Endothelial cell of umbilical vein (primary cell): ENCODE measurements around the gene ABCA8. TPM values are rescaled to one million over a fixed set of nuclear protein-coding genes. Genes with fewer than 3 reads are reported as not detected.

ENCODE experiments used
- BruUV-seq: library from RNA; stranded (reverse); fragments of 400-500 nt; replicated peaks from 2 replicates; lab custom pipeline; 2021; lab: Mats Ljungman, UMichigan
- CTCF ChIA-PET: fragments of 300-600, 350-600 bp; sonication (Branson Sonifier 250); formaldehyde crosslinking; loops from one replicate; lab custom pipeline; 2021; ENCODE audit warnings: antibody characterized with exemption, inconsistent platforms; lab: Charles Lee
- POLR2A ChIA-PET: fragments of 300-600, 350-600 bp; sonication (Branson Sonifier 250); formaldehyde crosslinking; loops from one replicate; lab custom pipeline; 2021; ENCODE audit warnings: antibody characterized with exemption, inconsistent platforms; lab: Charles Lee
- DNase-seq: peaks from one replicate; pipeline ENCODE4 v3.0.0-alpha.2; 2011; ENCODE audit warnings: low read depth, low spot score
- FAIRE-seq: peaks from 2 replicates; lab custom pipeline; 2011; peaks lifted over from hg19 to GRCh38; lab: Jason Lieb, UNC
- H2AFZ ChIP-seq: 2 replicates; pipeline ENCODE4 v1.6.0; 2012; ENCODE audit warnings: low read depth, low read length, control low read depth, inconsistent platforms
- H3K27ac ChIP-seq: 2 replicates; pipeline ENCODE4 v1.5.1; 2011; ENCODE audit warnings: low read depth, mild to moderate bottlenecking, control low read depth, low read length, moderate library complexity; ENCODE audit not compliant: insufficient read depth
- H3K27me3 ChIP-seq, 2 experiments: 2 replicates each; pipeline versions ENCODE4 v1.6.0 to v1.6.1; 2011; ENCODE audit warnings: low read length in 2 of 2, mixed read lengths in 1 of 2; ENCODE audit not compliant: control insufficient read depth in 2 of 2, insufficient read depth in 2 of 2
- H3K36me3 ChIP-seq, 2 experiments: 2 replicates in 1 of 2; 3 replicates in 1 of 2; pipeline ENCODE4 v1.5.1; 2011; ENCODE audit warnings: low read length in 2 of 2, mild to moderate bottlenecking in 1 of 2, moderate library complexity in 1 of 2; ENCODE audit not compliant: control insufficient read depth in 2 of 2, insufficient read depth in 2 of 2; ENCODE audit errors: extremely low read depth in 1 of 2
- H3K4me1 ChIP-seq: 3 replicates; pipeline ENCODE4 v1.5.1; 2011; ENCODE audit warnings: mild to moderate bottlenecking, low read length; ENCODE audit not compliant: control insufficient read depth, insufficient read depth; ENCODE audit errors: extremely low read depth
- H3K4me2 ChIP-seq: 2 replicates; pipeline ENCODE4 v1.6.1; 2011; ENCODE audit warnings: low read length, control low read depth, mixed read lengths; ENCODE audit not compliant: insufficient read depth
- H3K4me3 ChIP-seq, 3 experiments: fragments of 200-600 bp in 1 of 3; sonication (generic), shearing (Covaris generic) in 1 of 3; replicated peaks in 1 of 3; 2 replicates each; pipeline ENCODE4 v1.5.1; 2011 to 2016; ENCODE audit warnings: control low read depth in 3 of 3, low read length in 3 of 3, mild to moderate bottlenecking in 2 of 3, inconsistent platforms in 1 of 3, low read depth in 1 of 3, moderate library complexity in 1 of 3; ENCODE audit not compliant: insufficient read depth in 1 of 3
- H3K79me2 ChIP-seq: 2 replicates; pipeline ENCODE4 v1.6.0; 2012; ENCODE audit warnings: low read length, inconsistent platforms; ENCODE audit not compliant: control insufficient read depth, insufficient read depth
- H3K9ac ChIP-seq: replicated peaks from 2 replicates; pipeline ENCODE3; 2011; ENCODE audit warnings: low read length, control low read depth; ENCODE audit not compliant: insufficient read depth; ENCODE audit errors: extremely low read depth
- H3K9me1 ChIP-seq: replicated peaks from 3 replicates; pipeline ENCODE4 v1.6.0; 2011; ENCODE audit warnings: mild to moderate bottlenecking, low read length; ENCODE audit not compliant: control insufficient read depth, insufficient read depth; ENCODE audit errors: extremely low read depth
- H3K9me3 ChIP-seq: replicated peaks from 2 replicates; pipeline ENCODE4 v1.5.1; 2012; ENCODE audit warnings: low read length, inconsistent platforms; ENCODE audit not compliant: control insufficient read depth, insufficient read depth
- H4K20me1 ChIP-seq: replicated peaks from 2 replicates; pipeline ENCODE3; 2011; ENCODE audit warnings: mild to moderate bottlenecking, low read length; ENCODE audit not compliant: control insufficient read depth, insufficient read depth; ENCODE audit errors: extremely low read depth
- CTCF ChIP-seq, 2 donors: IDR thresholded peaks; 1 replicate in 1 of 2; 2 replicates in 1 of 2; pipeline ENCODE4 v1.5.1; 2011; ENCODE audit warnings: low read length in 2 of 2, mild to moderate bottlenecking in 2 of 2, moderate library complexity in 2 of 2, control low read depth in 1 of 2, inconsistent platforms in 1 of 2, low read depth in 1 of 2; ENCODE audit not compliant: insufficient read depth in 1 of 2; ENCODE audit errors: extremely low read depth in 1 of 2
- EZH2 ChIP-seq: IDR thresholded peaks from 2 replicates; pipeline ENCODE4 v1.6.1; 2012; ENCODE audit warnings: borderline replicate concordance, low read depth, mild to moderate bottlenecking, moderate library complexity, low read length, inconsistent platforms; ENCODE audit not compliant: severe bottlenecking
- FOS ChIP-seq: IDR thresholded peaks from 2 replicates; pipeline ENCODE4 v1.6.1; 2011; ENCODE audit warnings: mild to moderate bottlenecking, low read length, moderate library complexity, borderline replicate concordance; ENCODE audit not compliant: insufficient read depth
- GATA2 ChIP-seq: IDR thresholded peaks from 2 replicates; pipeline ENCODE4 v1.7.0; 2011; ENCODE audit warnings: low read depth, mild to moderate bottlenecking, moderate library complexity, mixed read lengths, low read length; ENCODE audit not compliant: insufficient read length, insufficient read depth
- JUN ChIP-seq: IDR thresholded peaks from 2 replicates; pipeline ENCODE4 v1.6.1; 2011; ENCODE audit warnings: borderline replicate concordance, low read depth; ENCODE audit not compliant: insufficient read length, insufficient read depth
- MAX ChIP-seq: IDR thresholded peaks from 2 replicates; pipeline ENCODE4 v1.6.1; 2011; ENCODE audit not compliant: insufficient read depth, insufficient read length
- MYC ChIP-seq: IDR thresholded peaks from one replicate; pipeline ENCODE4 v1.6.1; 2011; ENCODE audit warnings: mild to moderate bottlenecking, low read depth, low read length
- POLR2A ChIP-seq: IDR thresholded peaks from 2 replicates; pipeline ENCODE4 v1.6.1; 2012; ENCODE audit warnings: low read depth, mild to moderate bottlenecking, control low read depth, low read length
- POLR2AphosphoS5 ChIP-seq: IDR thresholded peaks from 2 replicates; pipeline ENCODE4 v1.6.1; 2012; ENCODE audit warnings: low read depth, mild to moderate bottlenecking, control low read depth, low read length, moderate library complexity; ENCODE audit not compliant: insufficient read depth
- dilution Hi-C: fragments of 300-500 bp; cut with MboI; formaldehyde crosslinking; loops from one replicate; pipeline ENCODE4 v1.15.0; 2019; ENCODE audit warnings: low sequenced_read_pairs; ENCODE audit not compliant: extremely low pct_ligation_motif_present
- intact Hi-C: fragments of 100-400 bp; cut with micrococcal nuclease; formaldehyde crosslinking; loops from one replicate; pipeline ENCODE4 v1.10.0; 2022
- polyA plus RNA-seq, 4 experiments: library from polyadenylated mRNA; depleted of rRNA in 3 of 4; stranded (reverse) in 3 of 4; unstranded in 1 of 4; fragments of >200 nt; gene quantifications; 2 replicates each; pipeline versions ENCODE4 v1.2.1 to v1.2.3, GENCODE V29; 2011 to 2012; ENCODE audit warnings: missing spikeins in 1 of 4
- total RNA-seq: library from RNA; stranded (reverse); gene quantifications from 2 replicates; pipeline ENCODE4 v1.2.3, GENCODE V29; 2021

The ABCA8 gene
- total and polyA plus RNA-seq, 2 donors (not counting 3 experiments of a cell fraction or from before 2014, with no cell fraction given): 0.99 to 1.7 TPM

GRCh38 chr17:68865584-68865983 lies 89.6 kb downstream of the ABCA8 start:
- H3K9ac ChIP-seq: no peak overlapping the region
- no peaks in the 10 kb centered on the region for H3K79me2 ChIP-seq
- no peak overlapping the region for H2AFZ ChIP-seq
- TF ChIP-seq MAX (no peak), EZH2 (no peak), FOS (no peak), GATA2 (no peak), JUN (no peak)
- BruUV-seq: no TSS peak
- no peaks in the 10 kb centered on the region for H3K36me3 ChIP-seq
- no peak for FAIRE-seq
- H3K4me3 ChIP-seq: no peak overlapping the region
- no peaks in the 10 kb centered on the region for H4K20me1 ChIP-seq
- H3K4me2 ChIP-seq: no peak overlapping the region
- ChIA-PET POLR2A (no interaction called here), CTCF (no interaction called here)
- H3K9me1 ChIP-seq: no peaks in the 10 kb centered on the region
- no peak overlapping the region for H3K27ac ChIP-seq
- dilution Hi-C loops (no loop called here), intact Hi-C loops (loop anchor here (10.0 kb wide), 1 partner anchor 71 kb away; no protein-coding TSS in a partner anchor)
- no peaks in the 10 kb centered on the region for H3K27me3 ChIP-seq
- no peaks in the 10 kb centered on the region for H3K9me3 ChIP-seq
- H3K4me1 ChIP-seq: peaks cover 10% of the 10 kb centered on the region
- DNase-seq: no peak

- no peak for TF ChIP-seq CTCF (IDR thresholded peaks at IDR 0.05; ENCODE audit: extremely low read depth in 1 of 2, insufficient read depth in 1 of 2, low read depth in 1 of 2, low read length in 2 of 2)
- TF ChIP-seq POLR2A: no peak
- TF ChIP-seq JUN: no peak
- no peak for TF ChIP-seq MYC
- no peak for TF ChIP-seq POLR2AphosphoS5
- no peak for TF ChIP-seq GATA2
- no peak for TF ChIP-seq MAX
- dilution Hi-C loops: no loop called here
- H3K4me1 ChIP-seq: peaks cover 10% of the 10 kb centered on the region
- FAIRE-seq (no peak), DNase-seq (no peak)
- CTCF ChIA-PET: interaction anchor here (1.3 kb wide), 1 partner anchor 12 kb away, joined by 3 read pairs; no protein-coding TSS in a partner anchor
- no peak overlapping the region for H2AFZ ChIP-seq
- H3K9me1 ChIP-seq: no peaks in the 10 kb centered on the region
- no peak overlapping the region for H3K9ac ChIP-seq
- no peaks in the 10 kb centered on the region for H3K79me2 ChIP-seq
- H3K4me2 ChIP-seq: no peak overlapping the region
- no peaks in the 10 kb centered on the region for H3K9me3 ChIP-seq
- no peak overlapping the region for H3K27ac ChIP-seq
- H3K36me3 ChIP-seq: no peaks in the 10 kb centered on the region
- POLR2A ChIA-PET: no interaction called here
- BruUV-seq: no TSS peak
- intact Hi-C loops: loop anchor here (5.0 to 10.0 kb wide), 2 partner anchors 44 to 68 kb away; no protein-coding TSS in a partner anchor
- H3K4me3 ChIP-seq: no peak overlapping the region
- no peaks in the 10 kb centered on the region for H3K27me3 ChIP-seq
- no peaks in the 10 kb centered on the region for H4K20me1 ChIP-seq
Observed at GRCh38 chr17:68863091-68863652, 92.0 kb downstream of the ABCA8 start.
